Natural killer cell (primary cell): ENCODE results near the gene PDE2A. TPM values are rescaled to one million over a fixed set of nuclear protein-coding genes. Genes with fewer than 3 reads are reported as not detected.

Experiments
- ATAC-seq, 3 donors: fragments of 150-1000 bp in 2 of 3; fragments of 200-7000 bp in 1 of 3; cut with Tn5 transposase; 1 replicate in 1 of 3; 2 replicates in 2 of 3; pipeline ENCODE4 v1.10.0; 2021; ENCODE audit warnings: mild to moderate bottlenecking in 2 of 3, moderate library complexity in 2 of 3
- DNase-seq, 2 donors: peaks; one replicate each; pipeline versions ENCODE4 v3.0.0 to v3.0.0-alpha.2; 2013 to 2021; ENCODE audit warnings: mixed read lengths in 1 of 2
- H3K27ac ChIP-seq: one replicate; pipeline ENCODE4 v1.5.1; 2013; ENCODE audit warnings: mild to moderate bottlenecking, low read length
- H3K27me3 ChIP-seq: one replicate; pipeline ENCODE4 v1.6.1; 2013; ENCODE audit warnings: low read length; ENCODE audit not compliant: control insufficient read depth, insufficient read depth
- H3K36me3 ChIP-seq: one replicate; pipeline ENCODE4 v1.6.1; 2013; ENCODE audit warnings: low read length; ENCODE audit not compliant: control insufficient read depth, insufficient read depth
- H3K4me1 ChIP-seq: one replicate; pipeline ENCODE4 v1.6.1; 2013; ENCODE audit warnings: low read length; ENCODE audit not compliant: control insufficient read depth, insufficient read depth
- H3K4me3 ChIP-seq: one replicate; pipeline ENCODE4 v1.5.1; 2013; ENCODE audit warnings: low read length
- H3K9me3 ChIP-seq: one replicate; pipeline ENCODE4 v1.6.1; 2013; ENCODE audit warnings: low read length; ENCODE audit not compliant: control insufficient read depth, insufficient read depth
- H3K27ac Mint-ChIP-seq, 2 donors: one replicate each; pipeline ENCODE4 v1.8.0; 2022; ENCODE audit warnings: mild to moderate bottlenecking in 2 of 2, mixed read lengths in 2 of 2, moderate library complexity in 1 of 2
- H3K27me3 Mint-ChIP-seq, 2 donors: one replicate each; pipeline ENCODE4 v1.8.0; 2022; ENCODE audit warnings: low read depth in 2 of 2, mixed read lengths in 2 of 2
- H3K36me3 Mint-ChIP-seq: one replicate; pipeline ENCODE4 v1.8.0; 2022; ENCODE audit warnings: mixed read lengths
- H3K4me1 Mint-ChIP-seq, 2 donors: one replicate each; pipeline ENCODE4 v1.8.0; 2022; ENCODE audit warnings: mixed read lengths in 2 of 2
- H3K4me3 Mint-ChIP-seq: one replicate; pipeline ENCODE4 v1.8.0; 2022; ENCODE audit warnings: mild to moderate bottlenecking, moderate library complexity, mixed read lengths
- H3K9me3 Mint-ChIP-seq, 2 donors: one replicate each; pipeline ENCODE4 v1.8.0; 2022; ENCODE audit warnings: mixed read lengths in 2 of 2
- WGBS: methylation state at CpG from one replicate; pipeline ENCODE4 v1.1.7; 2013; ENCODE audit warnings: missing lambda C conversion rate; ENCODE audit not compliant: insufficient coverage; 5-methylcytosine and 5-hydroxymethylcytosine counted together
- intact Hi-C: fragments of 100-400 bp; cut with micrococcal nuclease; formaldehyde crosslinking; loops from one replicate; pipeline ENCODE4 v1.14.2; 2022
- total RNA-seq, 4 donors: library from RNA; stranded (reverse); fragments of 120-200 nt in 1 of 4; gene quantifications; one replicate each; pipeline versions ENCODE4 v1.2.3 to v1.2.4, GENCODE V29; 2013 to 2022
- TF ChIP-seq, protein P1 (sequence below): fragments of 200-600 bp; IDR thresholded peaks from one replicate; pipeline ENCODE4 v1.8.0; 2022; ENCODE audit warnings: antibody characterized with exemption

The PDE2A gene
- total RNA-seq, 3 donors from 2014 or later (not counting 1 experiment from before 2014, with no cell fraction given) = 8.7 to 11.9 (median 9.0) TPM

DNA sequence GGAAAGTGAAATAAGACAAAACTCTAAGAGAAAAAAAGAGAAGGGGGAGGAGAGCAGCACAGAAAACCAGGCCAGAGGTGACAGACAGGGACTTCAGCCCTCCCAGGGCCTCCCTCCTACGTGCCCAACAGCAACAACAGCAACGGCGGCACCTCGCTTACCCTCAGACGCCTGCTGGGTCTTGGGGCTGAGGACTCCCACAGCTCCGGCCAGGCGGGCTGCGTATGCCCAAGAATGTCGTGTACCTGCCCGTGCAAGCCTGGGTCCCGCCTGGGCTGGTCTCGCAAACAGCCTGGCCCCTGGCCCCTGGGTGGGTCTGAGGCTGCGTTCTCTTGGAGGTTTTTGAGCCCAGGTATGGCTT, 47.4 kb upstream of the PDE2A start:
- H3K4me1 Mint-ChIP-seq = peaks cover 68 to 73% of the 10 kb centered on the region in 2 donors
- H3K27me3 Mint-ChIP-seq = no peaks in the 10 kb centered on the region

DNA sequence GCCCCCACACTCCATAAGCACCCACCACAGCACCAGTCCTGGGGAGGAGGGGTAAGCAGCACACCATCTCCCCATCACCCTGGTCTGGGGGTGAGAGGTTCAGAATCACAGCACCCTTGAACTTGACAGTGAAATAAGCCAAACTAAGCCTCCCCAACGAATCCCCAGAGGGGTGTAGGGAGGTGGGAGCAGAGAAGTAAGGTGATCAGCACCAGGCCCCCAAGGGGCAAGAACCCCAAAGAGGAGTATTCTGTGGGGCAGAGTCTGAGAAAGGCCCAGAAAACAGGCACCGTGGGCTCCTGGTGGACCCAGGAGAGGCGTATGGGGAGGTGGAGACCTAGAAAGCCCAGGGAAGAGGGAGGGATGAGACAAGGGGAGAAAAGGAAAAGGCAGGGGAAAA, 47.1 kb upstream of the PDE2A start:
- Histone ChIP-seq H3K36me3 (peaks cover 41% of the 10 kb centered on the region), H3K4me3 (peak overlapping the region; percentile 43), H3K9me3 (no peaks in the 10 kb centered on the region), H3K27me3 (no peaks in the 10 kb centered on the region), H3K27ac (peak overlapping the region; percentile 83), H3K4me1 (peaks cover 82% of the 10 kb centered on the region)
- H3K4me3 Mint-ChIP-seq = peak overlapping the region; percentile 81
- 27% methylated on average over 2 of the region's 3 CpGs for WGBS
- no peak for DNase-seq
- intact Hi-C loops = loop anchor here (5.0 kb wide), 1 partner anchor 421 kb away; the partner anchor contains the start of gene FCHSD2
- peaks cover 68 to 74% of the 10 kb centered on the region in 2 donors for H3K4me1 Mint-ChIP-seq
- H3K27ac Mint-ChIP-seq = peak overlapping the region; percentile 93 to 94
- no peaks in the 10 kb centered on the region for H3K9me3 Mint-ChIP-seq
- TF ChIP-seq, protein P1, sequence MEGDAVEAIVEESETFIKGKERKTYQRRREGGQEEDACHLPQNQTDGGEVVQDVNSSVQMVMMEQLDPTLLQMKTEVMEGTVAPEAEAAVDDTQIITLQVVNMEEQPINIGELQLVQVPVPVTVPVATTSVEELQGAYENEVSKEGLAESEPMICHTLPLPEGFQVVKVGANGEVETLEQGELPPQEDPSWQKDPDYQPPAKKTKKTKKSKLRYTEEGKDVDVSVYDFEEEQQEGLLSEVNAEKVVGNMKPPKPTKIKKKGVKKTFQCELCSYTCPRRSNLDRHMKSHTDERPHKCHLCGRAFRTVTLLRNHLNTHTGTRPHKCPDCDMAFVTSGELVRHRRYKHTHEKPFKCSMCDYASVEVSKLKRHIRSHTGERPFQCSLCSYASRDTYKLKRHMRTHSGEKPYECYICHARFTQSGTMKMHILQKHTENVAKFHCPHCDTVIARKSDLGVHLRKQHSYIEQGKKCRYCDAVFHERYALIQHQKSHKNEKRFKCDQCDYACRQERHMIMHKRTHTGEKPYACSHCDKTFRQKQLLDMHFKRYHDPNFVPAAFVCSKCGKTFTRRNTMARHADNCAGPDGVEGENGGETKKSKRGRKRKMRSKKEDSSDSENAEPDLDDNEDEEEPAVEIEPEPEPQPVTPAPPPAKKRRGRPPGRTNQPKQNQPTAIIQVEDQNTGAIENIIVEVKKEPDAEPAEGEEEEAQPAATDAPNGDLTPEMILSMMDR = no peak
- H3K36me3 Mint-ChIP-seq = no peaks in the 10 kb centered on the region
- ATAC-seq = no peak
- no peaks in the 10 kb centered on the region for H3K27me3 Mint-ChIP-seq

More for the DNA sequence above, 47.4 kb upstream of the PDE2A start:
- H3K4me3 ChIP-seq = peak overlapping the region; percentile 43
- intact Hi-C loops = loop anchor here (1.0 to 5.0 kb wide), 3 partner anchors 15 to 421 kb away; partner anchors contain the start of gene FCHSD2
- peaks cover 82% of the 10 kb centered on the region for H3K4me1 ChIP-seq
- ATAC-seq (peak; percentile 62 to 82 (median 72)), DNase-seq (peak; percentile 73)
- Mint-ChIP-seq H3K27ac (peak overlapping the region; percentile 93 to 94), H3K9me3 (no peaks in the 10 kb centered on the region), H3K4me3 (peak overlapping the region; percentile 81), H3K36me3 (no peaks in the 10 kb centered on the region)
- no peaks in the 10 kb centered on the region for H3K9me3 ChIP-seq
- TF ChIP-seq, protein P1 = no peak
- H3K27me3 ChIP-seq = no peaks in the 10 kb centered on the region
- H3K36me3 ChIP-seq = peaks cover 42% of the 10 kb centered on the region
- WGBS = 2% methylated on average over 13 of the region's 13 CpGs
- peak overlapping the region; percentile 83 for H3K27ac ChIP-seq

DNA sequence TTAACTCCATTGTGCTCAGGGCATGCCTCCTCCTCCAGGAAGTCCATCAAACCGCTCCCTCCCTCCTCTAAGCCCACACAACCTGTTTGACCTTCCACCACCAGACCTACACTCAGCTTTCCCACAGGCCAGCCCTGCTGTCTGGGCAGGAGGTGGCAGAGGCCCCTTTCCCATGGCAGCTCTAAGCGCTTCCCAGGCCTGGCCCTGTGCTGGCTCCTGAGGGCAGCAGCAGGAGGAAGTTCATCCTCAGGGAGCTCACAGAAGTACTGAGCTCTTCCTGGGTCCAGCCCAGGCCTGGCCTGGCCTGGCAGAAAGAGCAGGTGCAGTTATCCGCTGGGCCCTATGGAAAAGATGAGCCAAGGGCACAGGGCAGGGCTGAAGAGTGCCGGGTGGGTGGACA, 46.6 kb upstream of the PDE2A start:
- H3K27ac Mint-ChIP-seq = peak overlapping the region; percentile 93 to 94

More for the DNA sequence above, 46.6 kb upstream of the PDE2A start:
- Histone ChIP-seq H3K36me3 (peaks cover 39% of the 10 kb centered on the region), H3K4me1 (peaks cover 80% of the 10 kb centered on the region), H3K4me3 (no peak overlapping the region), H3K27ac (peak overlapping the region; percentile 83), H3K27me3 (no peaks in the 10 kb centered on the region), H3K9me3 (no peaks in the 10 kb centered on the region)
- intact Hi-C loops = loop anchor here (5.0 kb wide), 1 partner anchor 422 kb away; the partner anchor contains the start of gene FCHSD2
- ATAC-seq (no peak), DNase-seq (no peak)
- Mint-ChIP-seq H3K4me3 (peak overlapping the region; percentile 81), H3K36me3 (no peaks in the 10 kb centered on the region), H3K27me3 (no peaks in the 10 kb centered on the region), H3K4me1 (peaks cover 68 to 74% of the 10 kb centered on the region in 2 donors), H3K9me3 (no peaks in the 10 kb centered on the region)
- TF ChIP-seq, protein P1 = no peak
- WGBS = 80% methylated on average over 4 of the region's 4 CpGs
